ENCODE measurements around the gene TMEM212. TPM values are rescaled to one million over a fixed set of nuclear protein-coding genes. Genes with fewer than 3 reads are reported as not detected.

TMEM212 gene
- total RNA-seq: not detected

- Histone ChIP-seq H3K9me3 (no peaks in the 10 kb centered on the region), H3K27me3 (no peaks in the 10 kb centered on the region), H3K4me1 (peaks cover 0 to 3% of the 10 kb centered on the region in 2 donors), H3K4me3 (no peak within 1 kb of the TSS), H3K27ac (peak within 1 kb of the TSS in 1 of 4 donors; percentile 38), H3K36me3 (no peaks in the 10 kb centered on the region)
- in situ Hi-C loops (cut with MboI; ENCODE audit: low sequenced_read_pairs in 4 of 4): loop anchor here in 2 of 4 donors (25.0 kb wide), 2 partner anchors 206 to 494 kb away; no protein-coding TSS in a partner anchor
- DNase-seq (no peak), ATAC-seq (no peak)
- TF ChIP-seq CTCF (IDR thresholded peaks at IDR 0.05 in 4 of 5, conservative IDR thresholded peaks at IDR 0.05 in 1 of 5) (no peak), POLR2A (IDR thresholded peaks at IDR 0.05) (no peak)
- intact Hi-C loops (cut with DNase I; ENCODE audit: low total_unique reads): no loop called here
These were observed at the start of gene TMEM212 for GRCh38 chr3:171842864-171843518. Gene TMEM212, plus strand, starts transcription at chr3:171843349. Its CDS starts 35 bp downstream, at chr3:171843384.

GRCh38 chr3:171796625-171797264, 46.4 kb upstream of the TMEM212 start:
- intact Hi-C loops (cut with DNase I; ENCODE audit: low total_unique reads): no loop called here
- ATAC-seq (no peak), DNase-seq (no peak)
- Histone ChIP-seq H3K4me1 (peaks cover 0 to 3% of the 10 kb centered on the region in 2 donors), H3K4me3 (no peak overlapping the region), H3K36me3 (no peaks in the 10 kb centered on the region), H3K27me3 (no peaks in the 10 kb centered on the region), H3K27ac (no peak overlapping the region), H3K9me3 (no peaks in the 10 kb centered on the region)
- TF ChIP-seq CTCF (IDR thresholded peaks at IDR 0.05 in 4 of 5, conservative IDR thresholded peaks at IDR 0.05 in 1 of 5) (no peak), POLR2A (IDR thresholded peaks at IDR 0.05) (no peak)
- in situ Hi-C loops (cut with MboI; ENCODE audit: low sequenced_read_pairs in 4 of 4): no loop called here

GRCh38 chr3:171797265-171797679, 45.9 kb upstream of the TMEM212 start:
- no peaks in the 10 kb centered on the region for H3K36me3 ChIP-seq
- no peak for ATAC-seq
- DNase-seq: no peak
- in situ Hi-C loops (cut with MboI; ENCODE audit: low sequenced_read_pairs in 4 of 4): no loop called here
- no peaks in the 10 kb centered on the region for H3K27me3 ChIP-seq
- TF ChIP-seq CTCF (IDR thresholded peaks at IDR 0.05 in 4 of 5, conservative IDR thresholded peaks at IDR 0.05 in 1 of 5): no peak
- TF ChIP-seq POLR2A (IDR thresholded peaks at IDR 0.05): no peak
- intact Hi-C loops (cut with DNase I; ENCODE audit: low total_unique reads): no loop called here
- H3K9me3 ChIP-seq: no peaks in the 10 kb centered on the region
- no peak overlapping the region for H3K27ac ChIP-seq
- peaks cover 0 to 3% of the 10 kb centered on the region in 2 donors for H3K4me1 ChIP-seq
- no peak overlapping the region for H3K4me3 ChIP-seq

GRCh38 chr3:171797873-171798272, 45.3 kb upstream of the TMEM212 start:
- Histone ChIP-seq H3K27ac (no peak overlapping the region), H3K4me3 (no peak overlapping the region), H3K9me3 (no peaks in the 10 kb centered on the region), H3K4me1 (peaks cover 0 to 3% of the 10 kb centered on the region in 2 donors), H3K36me3 (no peaks in the 10 kb centered on the region), H3K27me3 (no peaks in the 10 kb centered on the region)
- in situ Hi-C loops (cut with MboI; ENCODE audit: low sequenced_read_pairs in 4 of 4): no loop called here
- no peak for DNase-seq
- TF ChIP-seq CTCF (IDR thresholded peaks at IDR 0.05 in 4 of 5, conservative IDR thresholded peaks at IDR 0.05 in 1 of 5) (no peak), POLR2A (IDR thresholded peaks at IDR 0.05) (no peak)
- no peak for ATAC-seq
- intact Hi-C loops (cut with DNase I; ENCODE audit: low total_unique reads): no loop called here
